Activated naive CD4-positive, alpha-beta T cell treated with anti-CD3 and anti-CD28 coated beads for 36 hours (primary cell): ENCODE measurements around the gene NDUFA11. TPM values are rescaled to one million over a fixed set of nuclear protein-coding genes. Genes with fewer than 3 reads are reported as not detected.
"Not testable (repeated sequence)": the region's sequence is repeated elsewhere in the genome, so short reads cannot be mapped to it uniquely, and the experiment has no call there.

Experiments
- CTCF ChIA-PET: fragments of 350-600 bp; sonication (Branson Sonifier 250); formaldehyde crosslinking; loops from one replicate; lab custom pipeline; 2021; ENCODE audit warnings: antibody characterized with exemption; lab: Charles Lee
- DNase-seq: peaks from one replicate; pipeline ENCODE4 v3.0.0-alpha.2; 2020
- H3K27ac Mint-ChIP-seq: one replicate; pipeline ENCODE4 v1.8.0; 2021; ENCODE audit warnings: mild to moderate bottlenecking, mixed read lengths
- H3K27me3 Mint-ChIP-seq: one replicate; pipeline ENCODE4 v1.8.0; 2021; ENCODE audit warnings: low read depth, mixed read lengths
- H3K36me3 Mint-ChIP-seq: one replicate; pipeline ENCODE4 v1.8.0; 2021; ENCODE audit warnings: low read depth, mixed read lengths
- H3K4me1 Mint-ChIP-seq: one replicate; pipeline ENCODE4 v1.8.0; 2021; ENCODE audit warnings: low read depth, mixed read lengths
- H3K4me3 Mint-ChIP-seq: one replicate; pipeline ENCODE4 v1.8.0; 2021; ENCODE audit warnings: mild to moderate bottlenecking, moderate library complexity, mixed read lengths
- H3K9me3 Mint-ChIP-seq: one replicate; pipeline ENCODE4 v1.8.0; 2021; ENCODE audit warnings: mixed read lengths
- intact Hi-C: fragments of 100-400 bp; cut with micrococcal nuclease; formaldehyde crosslinking; loops from one replicate; pipeline ENCODE4 v1.15.1; 2023
- total RNA-seq, 2 experiments: library from RNA; stranded (reverse); gene quantifications; one replicate each; pipeline ENCODE4 v1.2.3, GENCODE V29; 2021

The NDUFA11 gene
- total RNA-seq, 2 experiments from 2014 or later, result 226 to 228 TPM

- Mint-ChIP-seq H3K27me3 (peaks cover 12% of the 10 kb centered on the region), H3K4me3 (no peak overlapping the region), H3K36me3 (no peaks in the 10 kb centered on the region), H3K4me1 (no peaks in the 10 kb centered on the region), H3K27ac (no peak overlapping the region), H3K9me3 (no peaks in the 10 kb centered on the region)
- intact Hi-C loops, result no loop called here
- CTCF ChIA-PET, result interaction anchor here (1.2 kb wide), 1 partner anchor 73 kb away, joined by 5 read pairs; no protein-coding TSS in a partner anchor
- DNase-seq, result no peak
Measured at GRCh38 chr19:5877427-5877826, 26.2 kb downstream of the NDUFA11 start.

- intact Hi-C loops, H3K4me1 Mint-ChIP-seq, CTCF ChIA-PET, DNase-seq, H3K27me3 Mint-ChIP-seq, H3K27ac Mint-ChIP-seq, H3K9me3 Mint-ChIP-seq, H3K4me3 Mint-ChIP-seq, H3K36me3 Mint-ChIP-seq: not testable (repeated sequence)
Measured at GRCh38 chr19:5874496-5874895, 29.1 kb downstream of the NDUFA11 start.

- no peak for DNase-seq
- peaks cover 7% of the 10 kb centered on the region for H3K27me3 Mint-ChIP-seq
- H3K9me3 Mint-ChIP-seq, result no peaks in the 10 kb centered on the region
- H3K4me1 Mint-ChIP-seq, result no peaks in the 10 kb centered on the region
- CTCF ChIA-PET, result interaction anchor here (1.1 to 1.2 kb wide), 2 partner anchors 67 to 149 kb away, joined by 3 read pairs; no protein-coding TSS in a partner anchor
- H3K27ac Mint-ChIP-seq, result no peak overlapping the region
- no peak overlapping the region for H3K4me3 Mint-ChIP-seq
- H3K36me3 Mint-ChIP-seq, result no peaks in the 10 kb centered on the region
- intact Hi-C loops, result no loop called here
Measured at GRCh38 chr19:5873617-5874199, 29.9 kb downstream of the NDUFA11 start.

GRCh38 chr19:5870986-5871394, 32.6 kb downstream of the NDUFA11 start:
- Mint-ChIP-seq H3K9me3 (no peaks in the 10 kb centered on the region), H3K27ac (no peak overlapping the region), H3K4me3 (no peak overlapping the region), H3K27me3 (peaks cover 2% of the 10 kb centered on the region), H3K36me3 (no peaks in the 10 kb centered on the region), H3K4me1 (no peaks in the 10 kb centered on the region)
- CTCF ChIA-PET, result no interaction called here
- DNase-seq, result no peak
- intact Hi-C loops, result no loop called here

- Mint-ChIP-seq H3K36me3 (no peaks in the 10 kb centered on the region), H3K4me1 (no peaks in the 10 kb centered on the region), H3K9me3 (no peaks in the 10 kb centered on the region), H3K4me3 (no peak overlapping the region), H3K27me3 (no peaks in the 10 kb centered on the region), H3K27ac (no peak overlapping the region)
- intact Hi-C loops, result no loop called here
- DNase-seq, result no peak
- CTCF ChIA-PET, result no interaction called here
Measured at GRCh38 chr19:5867201-5868136, 36.1 kb downstream of the NDUFA11 start.

- no peaks in the 10 kb centered on the region for H3K36me3 Mint-ChIP-seq
- CTCF ChIA-PET, result no interaction called here
Measured at GRCh38 chr19:5865772-5866171, 37.8 kb downstream of the NDUFA11 start.

GRCh38 chr19:5864725-5865486, 38.7 kb downstream of the NDUFA11 start:
- DNase-seq, result no peak
- Mint-ChIP-seq H3K27ac (no peak overlapping the region), H3K4me3 (no peak overlapping the region), H3K27me3 (no peaks in the 10 kb centered on the region), H3K9me3 (no peaks in the 10 kb centered on the region), H3K4me1 (no peaks in the 10 kb centered on the region), H3K36me3 (no peaks in the 10 kb centered on the region)
- intact Hi-C loops, result no loop called here
- CTCF ChIA-PET, result no interaction called here

More at GRCh38 chr19:5865772-5866171, 37.8 kb downstream of the NDUFA11 start:
- Mint-ChIP-seq H3K27ac (no peak overlapping the region), H3K4me1 (no peaks in the 10 kb centered on the region), H3K4me3 (no peak overlapping the region), H3K9me3 (no peaks in the 10 kb centered on the region), H3K27me3 (no peaks in the 10 kb centered on the region)
- no peak for DNase-seq
- intact Hi-C loops, result no loop called here

GRCh38 chr19:5864013-5864720, 39.4 kb downstream of the NDUFA11 start:
- Mint-ChIP-seq H3K27me3 (no peaks in the 10 kb centered on the region), H3K36me3 (no peaks in the 10 kb centered on the region), H3K4me1 (no peaks in the 10 kb centered on the region), H3K27ac (no peak overlapping the region), H3K9me3 (no peaks in the 10 kb centered on the region), H3K4me3 (no peak overlapping the region)
- CTCF ChIA-PET, result interaction anchor here (2.0 kb wide), 1 partner anchor 60 kb away, joined by 6 read pairs; the partner anchor contains the start of gene NRTN
- intact Hi-C loops, result no loop called here
- no peak for DNase-seq

- CTCF ChIA-PET, result interaction anchor here (2.0 kb wide), 1 partner anchor 59 kb away, joined by 6 read pairs; the partner anchor contains the start of gene NRTN
- Mint-ChIP-seq H3K27me3 (no peaks in the 10 kb centered on the region), H3K9me3 (no peaks in the 10 kb centered on the region), H3K4me1 (no peaks in the 10 kb centered on the region), H3K27ac (no peak overlapping the region), H3K4me3 (no peak overlapping the region), H3K36me3 (no peaks in the 10 kb centered on the region)
- intact Hi-C loops, result no loop called here
- no peak for DNase-seq
Measured at GRCh38 chr19:5863030-5863665, 40.4 kb downstream of the NDUFA11 start.

GRCh38 chr19:5857203-5858081, 46.1 kb downstream of the NDUFA11 start:
- CTCF ChIA-PET, result no interaction called here
- no peaks in the 10 kb centered on the region for H3K27me3 Mint-ChIP-seq
- intact Hi-C loops, result no loop called here

GRCh38 chr19:5855151-5855550, 48.4 kb downstream of the NDUFA11 start:
- H3K27me3 Mint-ChIP-seq, H3K9me3 Mint-ChIP-seq, H3K36me3 Mint-ChIP-seq, intact Hi-C loops, CTCF ChIA-PET, H3K4me3 Mint-ChIP-seq, H3K27ac Mint-ChIP-seq, DNase-seq, H3K4me1 Mint-ChIP-seq: not testable (repeated sequence)

More at GRCh38 chr19:5857203-5858081, 46.1 kb downstream of the NDUFA11 start:
- no peak for DNase-seq
- Mint-ChIP-seq H3K9me3 (no peaks in the 10 kb centered on the region), H3K4me3 (no peak overlapping the region), H3K4me1 (no peaks in the 10 kb centered on the region), H3K27ac (no peak overlapping the region), H3K36me3 (no peaks in the 10 kb centered on the region)
